Progenitor cell of endocrine pancreas (in vitro differentiated cells): ENCODE measurements around the gene BMPR1B. TPM values are rescaled to one million over a fixed set of nuclear protein-coding genes. Genes with fewer than 3 reads are reported as not detected.

ENCODE experiments used
- DNase-seq: peaks from one replicate; pipeline ENCODE4 v3.0.0; 2021; ENCODE audit warnings: low spot score; ENCODE audit not compliant: unreplicated experiment
- H3K27ac Mint-ChIP-seq: 2 replicates; pipeline ENCODE4 v1.8.0; 2021; ENCODE audit warnings: mild to moderate bottlenecking, moderate library complexity, mixed read lengths
- H3K27me3 Mint-ChIP-seq: 2 replicates; pipeline ENCODE4 v1.8.0; 2021; ENCODE audit warnings: mixed read lengths
- H3K36me3 Mint-ChIP-seq: 2 replicates; pipeline ENCODE4 v1.8.0; 2022; ENCODE audit warnings: mixed read lengths; ENCODE audit not compliant: insufficient read depth
- H3K4me1 Mint-ChIP-seq: 2 replicates; pipeline ENCODE4 v1.8.0; 2021; ENCODE audit warnings: low read depth, mixed read lengths
- H3K4me3 Mint-ChIP-seq: 2 replicates; pipeline ENCODE4 v1.8.0; 2021; ENCODE audit warnings: low read depth, mild to moderate bottlenecking, moderate library complexity, mixed read lengths
- H3K9me3 Mint-ChIP-seq: 2 replicates; pipeline ENCODE4 v1.8.0; 2021; ENCODE audit warnings: low read depth, mixed read lengths
- CTCF ChIP-seq: fragments of 200-600 bp; sonication (generic); IDR thresholded peaks from one replicate; pipeline ENCODE4 v1.5.0; 2021; ENCODE audit warnings: antibody characterized with exemption, mild to moderate bottlenecking; ENCODE audit not compliant: unreplicated experiment
- total RNA-seq: library from RNA; stranded (reverse); gene quantifications from 2 replicates; pipeline ENCODE4 v1.2.1, GENCODE V29; 2021

Gene BMPR1B
- total RNA-seq, 1 donor from 2014 or later = 21.1 TPM

GRCh38 chr4:94763005-94763404, 5.2 kb downstream of the BMPR1B start:
- no peak for TF ChIP-seq CTCF

GRCh38 chr4:94763500-94763899, 5.7 kb downstream of the BMPR1B start:
- Mint-ChIP-seq H3K27ac (no peak overlapping the region), H3K4me3 (no peak overlapping the region), H3K9me3 (no peaks in the 10 kb centered on the region), H3K4me1 (peaks cover 15% of the 10 kb centered on the region), H3K27me3 (no peaks in the 10 kb centered on the region), H3K36me3 (no peaks in the 10 kb centered on the region)
- TF ChIP-seq CTCF = no peak
- no peak for DNase-seq

More at GRCh38 chr4:94763005-94763404, 5.2 kb downstream of the BMPR1B start:
- no peak for DNase-seq
- H3K4me1 Mint-ChIP-seq = peaks cover 15% of the 10 kb centered on the region
- H3K4me3 Mint-ChIP-seq = no peak overlapping the region
- no peaks in the 10 kb centered on the region for H3K36me3 Mint-ChIP-seq
- H3K9me3 Mint-ChIP-seq = no peaks in the 10 kb centered on the region
- no peaks in the 10 kb centered on the region for H3K27me3 Mint-ChIP-seq
- no peak overlapping the region for H3K27ac Mint-ChIP-seq

GRCh38 chr4:94764069-94764468, 6.3 kb downstream of the BMPR1B start:
- no peak for TF ChIP-seq CTCF
- H3K9me3 Mint-ChIP-seq = no peaks in the 10 kb centered on the region
- H3K36me3 Mint-ChIP-seq = no peaks in the 10 kb centered on the region
- no peak overlapping the region for H3K4me3 Mint-ChIP-seq
- peaks cover 15% of the 10 kb centered on the region for H3K4me1 Mint-ChIP-seq
- no peak for DNase-seq
- no peaks in the 10 kb centered on the region for H3K27me3 Mint-ChIP-seq
- H3K27ac Mint-ChIP-seq = no peak overlapping the region

- H3K36me3 Mint-ChIP-seq = no peaks in the 10 kb centered on the region
- H3K4me3 Mint-ChIP-seq = no peak overlapping the region
- H3K27ac Mint-ChIP-seq = no peak overlapping the region
- H3K9me3 Mint-ChIP-seq = no peaks in the 10 kb centered on the region
- no peak for TF ChIP-seq CTCF
- no peak for DNase-seq
- H3K4me1 Mint-ChIP-seq = peaks cover 8% of the 10 kb centered on the region
- no peaks in the 10 kb centered on the region for H3K27me3 Mint-ChIP-seq
Observed at GRCh38 chr4:94765174-94765573, 7.4 kb downstream of the BMPR1B start.

GRCh38 chr4:94765648-94766047, 7.9 kb downstream of the BMPR1B start:
- DNase-seq = no peak
- Mint-ChIP-seq H3K4me3 (no peak overlapping the region), H3K27ac (no peak overlapping the region), H3K4me1 (peaks cover 5% of the 10 kb centered on the region), H3K27me3 (no peaks in the 10 kb centered on the region), H3K9me3 (no peaks in the 10 kb centered on the region), H3K36me3 (no peaks in the 10 kb centered on the region)
- no peak for TF ChIP-seq CTCF
